Kidney epithelial cell (primary cell): ENCODE results near the gene UHMK1. TPM values are rescaled to one million over a fixed set of nuclear protein-coding genes. Genes with fewer than 3 reads are reported as not detected.
"Not testable (repeated sequence)": the region's sequence is repeated elsewhere in the genome, so short reads cannot be mapped to it uniquely, and the experiment has no call there.

ENCODE experiments used
- DNase-seq: peaks from one replicate; pipeline ENCODE4 v3.0.0-alpha.2; 2010; ENCODE audit warnings: low read depth
- H3K27me3 ChIP-seq: 2 replicates; pipeline ENCODE4 v1.6.0; 2011; ENCODE audit warnings: low read length; ENCODE audit not compliant: control insufficient read depth, insufficient read depth
- H3K36me3 ChIP-seq: 2 replicates; pipeline ENCODE4 v1.5.1; 2011; ENCODE audit warnings: low read length; ENCODE audit not compliant: control insufficient read depth, insufficient read depth
- H3K4me3 ChIP-seq: 2 replicates; pipeline ENCODE4 v1.5.1; 2011; ENCODE audit warnings: low read depth, mild to moderate bottlenecking, control low read depth, low read length
- total RNA-seq: library from RNA; depleted of rRNA; stranded (reverse); fragments of >200 nt; gene quantifications from 2 replicates; pipeline ENCODE4 v1.2.3, GENCODE V29; 2015
- TF ChIP-seq, protein P1 (sequence below): IDR thresholded peaks from 2 replicates; pipeline ENCODE4 v1.5.1; 2011; ENCODE audit warnings: mild to moderate bottlenecking, moderate library complexity, low read length, control low read depth, inconsistent platforms; ENCODE audit not compliant: insufficient read depth, poor library complexity, severe bottlenecking

The UHMK1 gene, protein sequence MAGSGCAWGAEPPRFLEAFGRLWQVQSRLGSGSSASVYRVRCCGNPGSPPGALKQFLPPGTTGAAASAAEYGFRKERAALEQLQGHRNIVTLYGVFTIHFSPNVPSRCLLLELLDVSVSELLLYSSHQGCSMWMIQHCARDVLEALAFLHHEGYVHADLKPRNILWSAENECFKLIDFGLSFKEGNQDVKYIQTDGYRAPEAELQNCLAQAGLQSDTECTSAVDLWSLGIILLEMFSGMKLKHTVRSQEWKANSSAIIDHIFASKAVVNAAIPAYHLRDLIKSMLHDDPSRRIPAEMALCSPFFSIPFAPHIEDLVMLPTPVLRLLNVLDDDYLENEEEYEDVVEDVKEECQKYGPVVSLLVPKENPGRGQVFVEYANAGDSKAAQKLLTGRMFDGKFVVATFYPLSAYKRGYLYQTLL
- 56.5 and 61.2 TPM in 2 replicates for total RNA-seq

DNA sequence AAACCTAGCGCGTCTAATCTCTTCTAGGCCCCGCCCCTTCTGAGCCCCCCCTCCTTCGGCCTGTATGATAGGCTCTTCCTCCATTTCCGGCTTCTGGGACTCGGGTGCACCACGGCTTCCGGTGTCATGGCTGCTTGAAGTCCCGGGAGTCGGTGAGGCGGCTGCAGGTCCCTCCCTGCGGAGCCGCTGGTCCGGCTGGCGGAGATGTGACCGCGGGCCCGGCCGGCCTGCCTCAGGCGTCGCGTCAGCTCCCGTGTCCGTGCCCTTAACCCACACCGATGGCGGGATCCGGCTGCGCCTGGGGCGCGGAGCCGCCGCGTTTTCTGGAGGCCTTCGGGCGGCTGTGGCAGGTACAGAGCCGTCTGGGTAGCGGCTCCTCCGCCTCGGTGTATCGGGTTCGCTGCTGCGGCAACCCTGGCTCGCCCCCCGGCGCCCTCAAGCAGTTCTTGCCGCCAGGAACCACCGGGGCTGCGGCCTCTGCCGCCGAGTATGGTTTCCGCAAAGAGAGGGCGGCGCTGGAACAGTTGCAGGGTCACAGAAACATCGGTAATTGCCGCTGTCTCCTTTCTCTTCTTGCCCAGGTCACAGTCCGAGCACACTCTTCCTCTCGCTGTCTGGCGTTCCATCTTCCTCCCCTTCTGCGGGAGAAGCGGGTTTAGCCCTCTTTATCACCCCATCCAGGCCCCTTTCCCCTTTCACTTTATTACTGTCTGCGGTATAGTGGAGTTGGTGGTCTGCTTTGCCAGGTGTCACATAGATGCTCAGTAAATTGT, at the start of gene UHMK1:
TSS of gene UHMK1 (plus strand) at position 96 of the 773 bp plus-strand sequence. CDS start at position 279, 183 bp downstream.
- TF ChIP-seq, protein P1, sequence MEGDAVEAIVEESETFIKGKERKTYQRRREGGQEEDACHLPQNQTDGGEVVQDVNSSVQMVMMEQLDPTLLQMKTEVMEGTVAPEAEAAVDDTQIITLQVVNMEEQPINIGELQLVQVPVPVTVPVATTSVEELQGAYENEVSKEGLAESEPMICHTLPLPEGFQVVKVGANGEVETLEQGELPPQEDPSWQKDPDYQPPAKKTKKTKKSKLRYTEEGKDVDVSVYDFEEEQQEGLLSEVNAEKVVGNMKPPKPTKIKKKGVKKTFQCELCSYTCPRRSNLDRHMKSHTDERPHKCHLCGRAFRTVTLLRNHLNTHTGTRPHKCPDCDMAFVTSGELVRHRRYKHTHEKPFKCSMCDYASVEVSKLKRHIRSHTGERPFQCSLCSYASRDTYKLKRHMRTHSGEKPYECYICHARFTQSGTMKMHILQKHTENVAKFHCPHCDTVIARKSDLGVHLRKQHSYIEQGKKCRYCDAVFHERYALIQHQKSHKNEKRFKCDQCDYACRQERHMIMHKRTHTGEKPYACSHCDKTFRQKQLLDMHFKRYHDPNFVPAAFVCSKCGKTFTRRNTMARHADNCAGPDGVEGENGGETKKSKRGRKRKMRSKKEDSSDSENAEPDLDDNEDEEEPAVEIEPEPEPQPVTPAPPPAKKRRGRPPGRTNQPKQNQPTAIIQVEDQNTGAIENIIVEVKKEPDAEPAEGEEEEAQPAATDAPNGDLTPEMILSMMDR, result no peak
- DNase-seq, result peak; percentile 79

DNA sequence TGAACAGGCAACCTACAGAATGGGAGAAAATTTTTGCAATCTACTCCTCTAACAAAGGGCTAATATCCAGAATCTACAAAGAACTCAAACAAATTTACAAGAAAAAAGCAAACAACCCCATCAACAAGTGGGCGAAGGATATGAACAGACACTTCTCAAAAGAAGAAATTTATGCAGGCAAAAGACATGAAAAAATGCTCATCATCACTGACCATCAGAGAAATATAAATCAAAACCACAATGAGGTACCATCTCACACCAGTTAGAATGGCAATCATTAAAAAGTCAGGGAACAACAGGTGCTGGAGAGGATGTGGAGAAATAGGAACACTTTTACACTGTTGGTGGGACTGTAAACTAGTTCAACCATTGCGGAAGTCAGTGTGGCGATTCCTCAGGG, 43.3 kb upstream of the UHMK1 start:
- H3K36me3 ChIP-seq, H3K4me3 ChIP-seq, DNase-seq, H3K27me3 ChIP-seq: not testable (repeated sequence)

More for the DNA sequence above, at the start of gene UHMK1:
- Histone ChIP-seq H3K36me3 (no peaks in the 10 kb centered on the region), H3K4me3 (peak within 1 kb of the TSS; percentile 92), H3K27me3 (no peaks in the 10 kb centered on the region)

DNA sequence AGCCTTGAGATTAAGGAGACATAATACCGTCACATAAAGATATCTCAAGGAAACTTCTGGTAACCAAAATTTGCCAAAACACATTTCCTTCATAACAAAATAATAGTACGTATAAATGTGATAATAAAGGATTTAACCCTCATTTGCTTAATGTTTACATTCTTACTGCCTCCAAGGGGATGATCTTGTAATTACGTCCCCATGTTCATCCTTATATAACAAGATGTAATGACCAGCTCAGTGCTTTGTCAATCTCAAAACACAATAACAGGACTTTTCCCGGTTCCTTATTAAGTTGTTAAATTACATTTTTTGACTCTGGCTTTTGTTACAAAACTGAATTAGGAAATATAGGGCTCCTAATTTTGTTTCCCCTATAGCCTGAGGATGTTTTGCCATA, 41.3 kb upstream of the UHMK1 start:
- no peak for DNase-seq
- Histone ChIP-seq H3K4me3 (no peak overlapping the region), H3K36me3 (no peaks in the 10 kb centered on the region), H3K27me3 (no peaks in the 10 kb centered on the region)
- TF ChIP-seq, protein P1, result no peak

DNA sequence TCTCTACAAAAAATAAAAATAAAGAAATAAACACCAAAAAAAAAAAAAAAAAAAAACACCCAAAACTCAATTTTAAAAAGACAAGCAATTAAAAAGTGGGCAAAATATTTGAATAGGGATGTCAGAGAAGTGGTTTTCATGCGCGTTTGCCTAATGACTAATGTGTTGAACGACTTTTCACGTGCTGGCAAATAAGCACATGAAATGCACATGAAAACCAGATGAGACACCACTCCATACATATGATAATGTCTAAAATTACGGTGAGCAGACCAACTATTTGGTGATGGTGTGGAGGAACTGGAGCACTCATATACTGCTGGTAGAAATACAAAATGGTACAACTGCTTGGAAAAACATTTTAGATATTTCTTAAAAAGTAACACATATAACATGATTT, 39.4 kb upstream of the UHMK1 start:
- no peak for DNase-seq
- Histone ChIP-seq H3K36me3 (no peaks in the 10 kb centered on the region), H3K27me3 (no peaks in the 10 kb centered on the region), H3K4me3 (no peak overlapping the region)
- TF ChIP-seq, protein P1, result no peak

GRCh38 chr1:162462425-162462824, 35.2 kb upstream of the UHMK1 start:
- not testable (repeated sequence) for H3K27me3 ChIP-seq, DNase-seq, H3K4me3 ChIP-seq, H3K36me3 ChIP-seq

- TF ChIP-seq, protein P1, result no peak
- H3K36me3 ChIP-seq, result no peaks in the 10 kb centered on the region
- H3K27me3 ChIP-seq, result no peaks in the 10 kb centered on the region
- no peak for DNase-seq
- H3K4me3 ChIP-seq, result no peak overlapping the region
Measured at GRCh38 chr1:162463021-162463420, 34.6 kb upstream of the UHMK1 start.
